NCI-H1930 (cell line): ENCODE data around the gene SORT1.
"Not testable (repeated sequence)": the region's sequence is repeated elsewhere in the genome, so short reads cannot be mapped to it uniquely, and the experiment has no call there.

Source experiments
- DNase-seq, 2 experiments: peaks; one replicate each; lab custom pipeline; 2025; lab: John Stamatoyannopoulos, UW

The SORT1 gene

DNA sequence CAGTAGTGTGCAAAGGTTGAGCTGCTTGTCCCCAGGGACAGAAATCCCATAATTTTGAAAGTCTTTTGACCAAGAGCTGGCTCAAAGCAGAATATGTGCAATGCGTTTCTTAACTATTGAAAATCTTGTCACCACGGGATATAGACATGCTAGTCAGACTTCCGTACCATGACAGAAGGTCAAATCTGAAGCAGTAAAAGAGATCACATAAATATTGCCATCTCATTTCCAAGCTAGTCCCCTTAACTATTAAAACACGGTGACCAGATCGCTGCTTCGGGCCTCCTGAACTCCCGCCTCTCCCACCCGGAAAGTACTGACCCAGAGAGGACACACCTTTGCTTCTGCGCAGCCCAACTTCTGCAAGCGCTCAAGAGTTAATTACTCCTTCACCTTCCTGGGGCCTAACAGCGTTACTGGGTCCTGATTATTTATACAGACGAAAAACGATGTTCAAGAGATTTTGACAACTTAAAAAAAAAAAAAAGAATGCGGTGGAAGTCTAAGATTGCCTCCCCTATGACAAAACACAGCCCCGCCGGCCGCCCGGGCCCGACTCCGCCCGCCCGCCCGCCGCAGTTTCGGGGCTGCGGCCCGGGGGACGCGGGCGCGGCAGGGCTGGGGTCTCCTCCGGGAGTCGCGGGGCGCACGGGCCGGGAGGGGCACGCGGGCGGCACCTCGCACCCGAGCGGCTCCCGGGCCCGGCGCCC, 692 bp downstream of the SORT1 start:
- DNase-seq, result no peak

DNA sequence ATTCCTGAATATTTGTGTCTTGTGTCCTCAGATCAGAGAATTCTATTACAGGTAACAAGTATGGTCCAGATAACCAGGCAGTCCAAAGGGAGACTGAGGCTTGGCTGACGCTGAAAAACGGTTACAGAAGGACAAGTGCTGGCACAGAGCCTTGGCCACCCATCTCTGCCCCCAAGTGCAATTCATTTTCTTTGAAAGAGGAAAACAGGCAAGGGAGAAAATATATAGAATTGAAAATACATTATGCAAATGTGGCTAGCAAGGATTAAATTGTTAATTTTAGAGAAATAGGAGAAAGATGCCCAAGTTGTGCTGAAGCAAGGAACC, 1.2 kb downstream of the SORT1 start:
- no peak for DNase-seq

DNA sequence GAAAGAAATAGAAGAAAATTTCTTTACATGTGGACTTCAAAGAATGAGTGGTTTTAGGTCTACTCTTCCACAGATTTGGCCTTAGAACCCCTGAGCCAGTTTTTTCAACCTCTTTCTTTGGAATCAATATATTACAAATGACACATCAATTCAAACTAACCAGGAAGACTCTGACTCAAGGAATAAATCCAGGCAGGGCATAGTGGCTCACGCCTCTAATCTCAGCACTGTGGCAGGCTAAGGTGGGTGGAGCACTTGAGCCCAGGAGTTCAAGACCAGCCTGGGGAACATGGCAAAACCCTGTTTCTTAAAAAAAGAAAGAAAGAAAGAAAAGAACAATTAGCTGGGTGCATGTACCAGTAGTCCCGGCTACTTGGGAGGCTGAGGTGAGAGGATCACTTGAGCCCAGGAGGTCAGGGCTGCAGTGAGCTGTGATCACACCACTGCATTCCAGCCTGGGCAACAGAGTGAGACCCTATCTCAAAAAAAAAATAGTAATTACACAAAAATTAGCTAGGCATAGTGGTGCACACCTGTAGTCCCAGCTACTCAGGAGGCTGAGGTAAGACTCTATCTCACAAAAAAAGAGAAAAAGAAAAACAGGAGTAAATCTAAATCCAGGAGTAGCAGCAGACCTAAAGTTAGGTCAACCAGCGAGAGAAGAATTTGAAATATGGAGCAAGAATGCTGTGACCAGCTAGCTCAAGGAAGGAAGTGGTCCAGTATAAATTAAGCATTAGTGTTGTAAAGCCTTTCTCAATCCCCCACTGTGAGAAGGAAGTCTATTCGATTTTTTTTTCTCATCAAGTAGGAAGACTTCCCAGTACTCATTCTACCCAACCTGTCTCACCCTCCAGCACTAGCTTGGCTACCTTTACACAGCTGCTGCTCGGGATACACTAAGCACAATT, 1.9 kb downstream of the SORT1 start:
- no peak for DNase-seq

DNA sequence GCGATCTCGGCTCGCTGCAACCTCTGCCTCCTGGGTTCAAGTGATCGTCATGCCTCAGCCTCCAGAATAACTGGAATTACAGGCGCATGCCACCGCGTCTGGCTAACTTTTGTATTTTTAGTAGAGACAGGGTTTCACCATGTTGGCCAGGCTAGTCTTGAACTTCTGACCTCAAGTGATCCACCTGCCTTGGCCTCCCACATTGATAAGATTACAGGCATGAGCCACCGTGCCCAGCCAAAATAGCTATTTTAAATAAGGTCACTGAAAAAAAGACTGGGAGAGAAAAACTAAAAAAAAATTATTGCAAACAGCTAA, 2.5 kb downstream of the SORT1 start:
- DNase-seq, result not testable (repeated sequence)

DNA sequence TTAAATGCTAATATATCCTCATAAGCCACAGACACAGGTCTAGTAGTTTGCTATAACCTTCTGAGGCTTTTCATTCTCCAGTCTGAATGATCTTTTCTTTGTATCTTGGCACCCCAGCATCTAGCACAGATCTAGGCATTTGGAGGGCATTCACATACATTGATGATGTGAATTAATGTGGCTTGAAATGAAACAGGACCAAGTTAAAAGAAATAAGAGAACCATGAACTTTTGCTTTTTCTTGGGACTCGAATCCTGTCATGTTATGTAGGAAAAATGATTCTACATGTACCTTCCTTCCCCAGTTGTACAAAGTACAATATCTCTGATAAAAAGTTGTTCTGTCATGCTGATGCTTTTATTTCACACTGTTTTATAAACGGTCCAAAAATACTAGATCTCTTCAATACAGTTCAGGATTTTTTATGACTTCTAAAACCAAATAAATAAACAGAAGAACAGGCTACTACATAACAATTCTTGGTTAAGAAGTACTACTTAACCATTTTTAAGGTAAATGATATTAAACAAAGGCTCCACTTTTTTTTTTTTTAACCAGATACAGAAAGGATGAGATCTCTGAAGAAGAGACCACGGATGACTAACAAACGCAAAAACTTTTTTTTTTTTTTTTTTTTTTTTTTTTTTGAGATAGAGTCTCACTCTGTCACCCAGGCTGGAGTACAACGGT, 3.0 kb downstream of the SORT1 start:
- no peak for DNase-seq

DNA sequence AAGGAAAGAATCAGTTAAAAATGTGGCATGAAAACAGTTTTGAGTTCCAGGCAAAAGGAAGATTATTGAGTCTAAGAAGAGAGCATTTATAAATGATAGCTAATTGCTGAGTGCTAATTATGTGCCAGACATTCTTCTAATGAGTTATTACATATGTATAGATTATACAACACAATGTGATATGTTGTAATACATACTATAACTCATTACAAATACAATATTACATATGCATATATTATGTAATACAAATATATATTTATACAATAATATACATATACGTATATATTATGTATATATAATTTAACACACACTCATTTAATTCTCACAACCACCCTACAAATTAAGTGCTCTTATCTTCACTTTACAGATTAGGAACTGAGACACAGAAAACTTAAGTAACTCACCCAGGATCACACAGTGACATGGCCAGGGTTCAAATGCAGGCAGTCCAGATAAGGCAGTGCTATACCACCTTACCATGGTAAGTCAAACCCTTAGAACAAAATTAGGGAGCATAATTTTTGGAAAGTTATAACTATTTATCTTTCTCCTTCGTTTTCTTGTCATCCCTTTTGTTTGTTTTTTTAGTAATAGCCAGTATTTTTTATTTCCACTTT, 4.0 kb downstream of the SORT1 start:
- DNase-seq, result no peak

DNA sequence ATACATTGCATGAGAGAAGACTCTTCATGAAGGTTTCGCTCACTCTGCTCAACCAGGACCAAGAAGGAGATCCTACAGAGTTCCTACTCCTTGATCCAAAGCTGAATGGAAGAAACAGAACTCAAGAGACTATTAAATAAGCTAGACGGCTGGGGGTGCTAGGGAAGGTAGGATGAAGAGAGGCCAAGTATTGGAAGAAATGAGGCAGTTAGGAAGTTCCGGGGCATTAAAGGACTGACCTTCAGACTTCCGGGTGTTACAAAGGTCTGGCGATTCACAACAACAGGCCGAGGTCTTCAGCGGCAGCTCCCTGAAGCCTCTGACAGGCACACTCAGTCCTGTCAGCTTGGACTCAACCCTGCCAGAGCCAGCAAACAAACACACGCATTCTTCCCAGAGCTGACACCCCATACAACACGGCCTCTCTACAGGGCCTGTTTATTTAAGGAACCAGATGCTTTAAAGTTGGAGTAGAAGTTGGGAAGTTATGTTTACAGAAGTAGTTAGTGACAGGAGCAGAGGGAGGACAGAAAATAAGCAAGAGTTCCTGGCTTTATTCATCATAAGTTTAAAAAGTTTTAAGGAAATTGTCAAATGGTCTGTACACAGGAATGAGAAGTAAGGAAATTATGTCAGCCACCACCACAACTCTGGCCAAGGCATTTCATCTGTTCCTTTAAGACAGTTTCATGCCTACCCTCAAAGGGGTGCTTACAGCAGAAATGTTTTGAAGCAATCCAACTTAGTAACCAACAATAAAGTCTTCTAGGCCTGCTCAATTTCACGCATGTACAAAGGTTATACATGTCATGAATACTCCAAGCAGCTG, 4.7 kb downstream of the SORT1 start:
- DNase-seq, result no peak

DNA sequence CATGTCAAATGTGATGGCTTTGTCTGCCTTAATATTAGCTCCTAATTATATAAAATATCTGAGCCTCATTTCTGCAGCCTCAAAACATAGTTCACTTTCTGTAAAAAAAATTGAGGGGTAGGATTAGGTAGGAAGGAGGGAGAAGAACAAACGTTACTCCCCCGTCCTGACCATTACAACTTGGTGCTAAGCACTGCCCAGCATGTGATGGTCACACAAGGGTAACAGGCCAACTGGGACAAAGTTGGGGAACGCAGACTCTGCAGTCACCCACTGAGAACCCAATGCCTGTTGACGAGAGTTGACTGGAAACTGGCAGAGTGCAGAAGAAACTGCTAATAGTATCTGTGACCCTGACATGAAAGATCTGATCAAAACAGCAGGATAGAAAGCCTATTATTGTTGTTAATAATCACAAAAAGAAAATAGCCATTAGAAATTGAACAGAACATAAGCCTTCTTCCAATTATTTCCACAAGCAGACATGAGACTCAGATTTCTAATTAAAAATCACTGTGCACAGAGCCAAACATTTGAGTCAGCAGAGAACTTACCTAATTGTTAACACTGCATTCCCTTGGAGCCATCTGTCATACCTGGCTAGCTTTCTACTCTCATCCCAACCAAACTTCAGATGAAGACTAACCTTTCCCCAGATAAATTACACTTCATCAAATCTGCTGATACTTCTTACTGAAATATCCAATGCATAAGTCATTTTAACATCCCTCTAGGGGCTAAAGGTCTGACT, 5.5 kb downstream of the SORT1 start:
- no peak for DNase-seq

DNA sequence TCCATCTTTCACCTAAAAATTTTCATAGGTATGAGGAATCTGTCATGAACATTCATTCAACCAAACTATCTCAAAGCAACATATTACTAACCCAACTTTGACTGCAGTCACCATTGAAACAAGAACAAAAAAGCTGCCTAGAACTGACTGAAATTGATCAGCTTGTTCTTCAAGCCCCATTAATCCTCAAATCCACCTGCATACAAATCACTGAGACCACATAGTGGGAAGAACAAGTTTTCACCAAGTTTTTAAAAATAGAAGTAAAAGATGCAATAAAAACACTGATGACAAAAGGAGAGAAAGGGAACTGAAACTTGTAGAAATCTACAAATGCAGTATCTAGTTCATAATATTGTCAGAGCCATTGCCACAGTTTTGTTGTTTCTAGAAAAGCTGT, 6.1 kb downstream of the SORT1 start:
- DNase-seq, result no peak

DNA sequence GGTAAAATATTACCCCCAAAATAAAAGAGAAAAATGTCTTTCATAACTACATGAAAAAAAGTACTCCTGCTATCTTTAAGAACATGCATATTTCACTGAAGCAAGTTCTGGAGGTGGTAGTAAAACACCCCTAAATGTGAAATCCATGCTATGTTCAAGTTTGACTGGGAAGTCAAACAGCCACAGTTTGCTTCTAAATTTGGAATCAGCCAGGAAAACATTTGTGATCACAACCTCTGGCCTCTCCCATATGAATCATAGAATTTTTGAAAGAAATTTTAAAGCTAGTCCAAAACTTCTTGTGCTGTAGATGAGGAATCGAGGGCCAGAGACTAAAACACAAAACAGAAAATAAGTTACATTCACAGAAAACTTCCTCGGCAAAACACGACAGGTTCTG, 6.6 kb downstream of the SORT1 start:
- no peak for DNase-seq

DNA sequence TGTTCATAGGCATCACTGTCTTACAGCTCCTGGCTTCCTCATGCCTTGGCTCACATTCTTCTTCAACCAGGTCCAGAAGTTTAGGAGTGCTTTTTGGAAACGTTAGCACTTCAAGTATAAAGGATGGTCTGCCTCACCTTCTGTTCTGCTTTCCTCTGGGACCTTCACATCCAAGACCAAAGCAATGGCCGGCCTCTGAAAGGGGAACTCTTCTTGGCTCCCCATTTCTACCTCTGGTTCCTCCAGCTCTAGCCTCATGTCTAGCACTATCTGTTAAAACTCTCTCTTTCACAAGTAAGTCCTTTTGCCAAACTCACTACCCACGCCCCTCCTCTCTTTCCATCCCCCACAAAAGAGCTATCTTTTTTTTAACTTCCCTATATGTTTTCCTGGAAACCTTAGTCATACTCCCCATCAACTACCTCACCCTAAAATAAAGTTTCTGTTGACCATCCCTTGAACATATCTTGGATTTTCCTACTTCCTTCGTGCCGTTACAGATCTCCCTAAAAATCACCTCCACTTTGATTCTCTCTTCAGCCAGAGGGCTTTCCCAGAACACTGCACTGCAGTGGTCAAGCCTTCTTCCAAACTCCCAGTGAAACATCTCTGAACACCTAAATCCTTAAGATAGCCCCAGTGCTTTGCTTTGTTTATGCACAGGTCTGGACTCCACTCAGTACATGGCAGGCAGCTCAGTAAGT, 7.9 kb downstream of the SORT1 start:
- DNase-seq, result no peak

DNA sequence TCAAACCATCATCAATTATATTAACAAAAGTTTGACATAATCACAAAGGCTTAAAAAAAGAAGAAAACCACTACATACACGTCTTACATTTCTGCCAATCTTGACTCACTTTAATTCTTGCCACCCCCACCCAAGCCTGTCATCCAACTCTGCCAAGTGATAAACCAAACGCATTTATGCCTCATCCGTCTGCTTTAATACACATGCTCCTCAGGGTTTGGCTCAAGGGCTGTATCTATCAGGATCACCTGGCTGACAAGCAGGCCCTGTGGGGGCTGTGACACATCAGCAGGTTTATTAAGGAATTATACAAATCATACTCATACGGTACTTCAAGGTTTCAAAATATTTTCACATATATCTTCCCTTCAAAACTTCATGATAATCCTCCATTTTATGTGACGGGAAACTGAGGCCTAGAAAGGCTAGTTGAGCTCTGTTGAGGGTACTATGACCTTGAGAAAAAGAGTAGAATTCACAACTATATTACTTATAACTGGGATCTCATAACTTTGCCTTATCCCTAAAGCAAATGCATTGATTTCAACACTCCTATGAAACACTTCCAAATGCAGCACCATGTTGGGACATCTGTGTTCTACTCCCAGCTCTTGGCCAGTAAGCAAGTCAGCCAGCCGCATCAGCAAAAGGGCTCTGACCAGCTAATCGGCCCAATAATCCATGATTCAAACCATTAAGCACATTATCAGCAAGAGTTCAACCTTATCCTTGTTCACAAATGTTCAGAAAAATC, 8.7 kb downstream of the SORT1 start:
- no peak for DNase-seq

DNA sequence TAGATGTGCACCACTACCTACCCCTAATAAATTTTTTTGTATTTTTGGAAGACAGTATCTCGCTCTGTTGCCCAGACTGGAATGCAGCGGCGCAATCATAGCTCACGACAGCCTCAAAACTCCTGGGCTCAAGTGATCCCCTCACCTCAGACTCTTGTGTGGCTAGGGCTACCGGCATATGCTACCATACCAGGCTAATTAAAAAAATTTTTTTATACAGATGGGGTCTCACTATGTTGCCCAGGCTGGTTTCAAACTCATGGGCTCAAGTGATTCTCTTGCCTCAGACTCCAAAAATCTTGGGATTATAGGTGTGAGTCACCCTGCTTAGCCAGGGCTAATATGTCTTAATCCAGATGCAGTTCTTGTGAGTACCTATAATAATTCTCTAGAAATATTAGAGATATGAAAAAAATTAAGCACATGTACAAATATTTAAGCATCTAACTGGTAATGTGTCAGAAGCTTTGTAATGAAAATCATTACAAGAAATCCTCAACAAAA, 9.5 kb downstream of the SORT1 start:
- no peak for DNase-seq

DNA sequence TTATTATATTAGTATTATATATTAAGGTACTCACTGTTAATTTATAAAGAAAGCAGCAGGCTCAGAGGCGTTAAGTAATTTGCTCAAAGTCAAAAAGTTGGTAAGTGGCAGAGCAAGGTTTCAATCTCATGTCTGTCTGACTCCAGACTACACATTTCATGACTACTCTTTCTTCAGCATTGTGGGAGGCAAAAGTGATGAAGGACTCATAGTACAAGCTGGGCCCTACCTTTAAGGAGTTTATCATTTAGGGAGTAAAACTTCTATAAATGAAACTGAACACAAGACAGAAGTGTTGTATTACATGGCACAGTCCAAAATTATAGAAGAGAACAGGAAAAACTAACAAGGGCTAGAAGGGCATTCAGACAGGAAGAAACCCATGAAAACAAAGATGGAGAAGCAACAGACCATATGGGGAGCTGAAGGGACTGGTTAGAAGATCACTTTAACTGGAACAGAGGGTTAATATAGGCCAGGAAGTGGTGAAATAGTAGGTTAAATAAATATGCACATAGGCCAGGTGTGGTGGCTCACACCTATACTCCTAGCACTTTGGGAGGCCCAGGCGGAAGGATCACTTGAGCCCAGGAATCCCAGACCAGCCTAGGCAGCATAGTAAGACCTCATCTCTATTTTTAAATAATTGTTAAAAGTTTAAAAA, 11.5 kb downstream of the SORT1 start:
- no peak for DNase-seq

DNA sequence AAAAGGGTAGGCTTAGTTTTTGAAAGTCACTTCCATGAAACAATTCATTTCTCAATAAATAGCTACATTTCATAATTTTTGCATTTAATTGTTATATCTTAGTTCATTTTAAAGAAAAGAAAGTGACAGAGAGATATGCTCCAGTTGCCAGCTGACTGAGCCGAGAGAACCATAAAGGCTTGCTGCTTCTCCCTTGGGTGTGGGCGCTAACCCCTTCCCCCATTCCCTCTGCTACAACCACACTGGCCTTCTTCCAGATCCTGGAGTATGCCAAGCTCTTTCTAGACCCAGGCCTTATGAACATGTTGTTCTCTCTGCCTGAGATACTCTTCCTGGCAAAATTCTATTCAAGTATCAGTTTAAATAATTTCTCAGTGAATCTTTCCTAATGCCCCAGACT, 12.3 kb downstream of the SORT1 start:
- no peak for DNase-seq

DNA sequence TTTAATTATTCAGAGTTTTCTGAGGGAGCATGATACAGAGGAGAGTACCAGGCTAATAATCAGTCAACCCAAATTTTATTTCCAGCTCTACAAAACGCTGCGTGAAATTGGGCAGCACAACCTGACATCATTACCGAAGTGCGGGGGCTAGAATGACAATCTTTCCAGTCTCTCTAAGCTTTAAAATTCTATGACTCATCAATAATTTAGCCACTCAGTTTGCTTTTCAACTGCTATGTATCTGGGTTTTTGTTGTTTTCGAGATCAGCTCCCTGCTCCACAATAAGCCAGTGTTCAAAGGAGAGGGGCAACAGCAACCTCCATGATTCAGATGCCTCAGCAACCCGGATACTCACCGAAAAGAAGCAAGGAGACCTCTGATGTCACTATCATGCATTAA, 13.9 kb downstream of the SORT1 start:
- DNase-seq, result no peak

DNA sequence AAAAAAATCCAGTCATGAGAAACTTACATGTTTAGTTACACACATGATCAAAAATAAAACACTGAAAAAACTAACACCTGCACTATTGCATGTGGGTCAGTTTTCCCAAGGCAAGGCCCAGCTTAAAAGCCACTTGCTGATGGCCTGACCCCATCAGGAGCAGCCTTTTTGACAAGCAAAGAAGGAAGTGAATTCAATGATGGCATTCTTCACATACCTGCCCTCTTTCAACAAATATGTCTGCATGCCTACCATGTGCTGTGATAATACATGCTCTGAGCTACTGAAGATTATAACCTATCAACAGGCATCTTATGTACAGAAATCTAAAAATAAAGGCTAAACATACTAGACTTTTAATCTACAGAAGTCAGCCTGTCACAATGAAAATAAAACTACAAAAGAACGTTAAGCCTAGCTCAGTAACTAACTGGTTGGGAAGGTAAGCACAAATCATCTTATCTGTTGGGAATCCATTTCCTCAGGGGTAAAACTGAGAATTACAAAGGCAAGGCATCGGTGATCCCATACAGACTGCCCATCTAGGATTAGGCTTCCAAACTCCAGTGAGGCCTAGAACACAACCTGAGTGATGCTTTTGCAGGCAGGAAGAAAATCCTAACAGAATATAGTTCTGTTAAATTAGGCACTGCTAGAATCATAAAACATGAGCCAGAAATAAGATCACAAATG, 14.5 kb downstream of the SORT1 start:
- DNase-seq, result no peak

DNA sequence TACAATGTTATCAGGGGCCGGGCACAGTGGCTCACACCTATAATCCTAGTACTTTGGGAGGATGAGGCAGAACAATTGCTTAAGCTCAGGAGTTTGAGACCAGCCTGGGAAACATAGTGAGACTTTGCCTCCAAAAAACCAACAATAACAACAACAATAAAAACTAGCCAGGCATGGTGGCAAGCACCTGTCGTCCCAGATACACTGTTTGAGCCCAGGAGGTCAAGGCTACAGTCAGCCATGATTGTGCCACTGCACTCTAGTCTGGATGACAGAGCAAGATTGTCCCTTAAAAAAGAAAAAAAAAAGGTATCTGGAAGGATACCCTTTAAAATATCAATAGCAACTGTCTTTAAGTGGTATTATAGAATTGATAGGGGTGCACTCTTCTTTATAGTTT, 16.1 kb downstream of the SORT1 start:
- DNase-seq, result no peak
